GM19025 (cell line): Measurements from ENCODE around the gene ZNF423.

Experiments
- ATAC-seq: cut with Tn5 transposase; IDR thresholded peaks from one replicate; pipeline ENCODE4 v1.9.1; 2021; ENCODE audit warnings: mild to moderate bottlenecking, low read depth, moderate library complexity; ENCODE audit not compliant: unreplicated experiment

Gene ZNF423

DNA sequence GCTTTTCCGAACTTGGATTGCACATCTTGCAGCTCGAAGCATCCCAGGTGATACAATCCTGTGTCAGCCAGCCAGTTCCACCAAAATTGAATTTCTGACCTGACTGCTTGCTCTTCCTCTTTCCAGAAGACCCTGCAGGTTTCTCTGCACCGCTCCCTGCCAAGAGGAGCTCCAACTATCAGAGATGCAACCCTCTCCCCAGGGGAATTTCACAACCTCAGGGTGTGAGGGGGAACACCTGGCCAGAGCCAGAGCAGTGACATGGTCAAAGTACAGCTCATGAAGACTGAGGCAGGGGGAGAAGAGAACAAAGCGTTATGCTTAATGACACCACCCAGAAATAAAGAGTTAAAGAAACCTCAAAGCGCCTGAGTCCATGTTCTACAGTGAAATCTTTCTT lies 25.0 kb downstream of the ZNF423 start:
- ATAC-seq: no peak

- ATAC-seq: no peak
Observed at GRCh38 chr16:49828533-49829267, 27.2 kb downstream of the ZNF423 start.

- ATAC-seq: no peak
Observed at GRCh38 chr16:49827805-49828438, 28.0 kb downstream of the ZNF423 start.

DNA sequence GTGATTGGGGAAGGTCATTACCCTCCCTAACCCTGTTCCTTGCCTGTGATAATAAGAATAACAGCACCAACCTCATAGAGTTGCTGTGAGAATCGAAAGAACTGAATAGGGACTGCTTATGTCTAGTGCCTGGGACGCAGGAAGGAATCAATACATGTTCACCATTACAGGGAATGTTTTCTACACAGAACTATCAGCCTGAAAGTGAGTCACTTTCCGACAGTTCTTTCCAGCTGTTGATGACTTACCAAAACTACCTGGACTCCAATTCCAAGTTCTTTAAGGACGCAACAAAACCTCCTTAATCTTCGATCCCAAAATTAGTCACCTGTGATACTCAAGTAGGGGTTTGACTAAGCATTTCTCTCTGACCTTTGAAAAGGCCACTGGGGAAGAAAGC lies 29.4 kb downstream of the ZNF423 start:
- ATAC-seq: no peak

- no peak for ATAC-seq
Observed at GRCh38 chr16:49825041-49825440, 30.9 kb downstream of the ZNF423 start.

DNA sequence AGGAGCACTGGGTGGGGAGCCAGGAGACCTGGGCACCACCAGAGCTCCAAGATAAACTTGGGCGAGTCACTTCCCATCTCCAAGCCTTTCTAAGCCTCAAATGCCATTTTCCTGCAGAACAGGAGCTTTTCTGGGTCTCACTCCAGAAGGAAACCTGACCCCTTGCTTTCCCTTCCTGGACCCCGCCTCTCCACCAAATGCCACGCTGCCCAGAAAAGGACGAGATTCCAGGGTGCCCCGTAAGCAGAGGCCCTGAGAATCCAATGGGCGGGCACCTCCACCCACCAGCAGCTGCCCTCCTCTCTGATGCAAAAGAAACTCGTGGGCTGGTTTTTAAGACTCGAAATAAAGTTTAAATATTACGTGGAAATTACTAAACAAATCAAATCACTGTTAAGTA lies 31.3 kb downstream of the ZNF423 start:
- no peak for ATAC-seq

DNA sequence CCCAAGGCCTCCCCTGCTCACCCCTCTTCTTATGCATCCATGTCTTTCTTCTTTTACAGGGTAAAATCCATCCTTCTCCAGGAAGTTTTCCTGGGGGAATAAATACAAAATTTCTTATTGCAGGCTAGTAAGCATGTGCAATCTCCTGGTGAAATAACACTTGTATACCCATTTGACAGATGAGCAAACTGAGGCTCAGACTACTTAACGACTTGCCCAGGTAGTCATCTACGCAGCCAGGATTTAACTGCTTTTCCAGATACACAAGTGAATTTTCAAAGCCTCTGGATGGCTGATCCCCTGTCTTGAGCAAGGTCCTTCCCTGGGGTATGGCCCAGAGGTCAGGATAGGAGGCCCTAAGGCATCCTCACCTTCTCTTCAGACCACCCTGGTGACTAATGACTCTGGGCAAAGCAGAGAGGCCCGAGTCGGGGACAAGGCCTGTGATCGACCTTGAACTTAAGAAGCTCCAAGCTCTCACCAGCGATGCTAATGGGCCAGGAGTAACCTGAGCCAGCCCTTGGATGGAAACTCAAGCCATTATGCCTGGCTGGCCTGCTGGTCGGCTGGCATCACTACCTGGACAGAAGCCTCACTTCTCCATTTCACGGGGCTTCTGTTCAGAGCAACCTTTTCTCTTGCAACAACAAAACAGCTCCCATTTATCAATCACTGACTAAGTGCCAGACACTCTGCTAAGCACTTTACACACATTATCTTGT lies 33.1 kb downstream of the ZNF423 start:
- no peak for ATAC-seq

- no peak for ATAC-seq
Observed at GRCh38 chr16:49821614-49822282, 34.2 kb downstream of the ZNF423 start.

- no peak for ATAC-seq
Observed at GRCh38 chr16:49821156-49821555, 34.8 kb downstream of the ZNF423 start.

DNA sequence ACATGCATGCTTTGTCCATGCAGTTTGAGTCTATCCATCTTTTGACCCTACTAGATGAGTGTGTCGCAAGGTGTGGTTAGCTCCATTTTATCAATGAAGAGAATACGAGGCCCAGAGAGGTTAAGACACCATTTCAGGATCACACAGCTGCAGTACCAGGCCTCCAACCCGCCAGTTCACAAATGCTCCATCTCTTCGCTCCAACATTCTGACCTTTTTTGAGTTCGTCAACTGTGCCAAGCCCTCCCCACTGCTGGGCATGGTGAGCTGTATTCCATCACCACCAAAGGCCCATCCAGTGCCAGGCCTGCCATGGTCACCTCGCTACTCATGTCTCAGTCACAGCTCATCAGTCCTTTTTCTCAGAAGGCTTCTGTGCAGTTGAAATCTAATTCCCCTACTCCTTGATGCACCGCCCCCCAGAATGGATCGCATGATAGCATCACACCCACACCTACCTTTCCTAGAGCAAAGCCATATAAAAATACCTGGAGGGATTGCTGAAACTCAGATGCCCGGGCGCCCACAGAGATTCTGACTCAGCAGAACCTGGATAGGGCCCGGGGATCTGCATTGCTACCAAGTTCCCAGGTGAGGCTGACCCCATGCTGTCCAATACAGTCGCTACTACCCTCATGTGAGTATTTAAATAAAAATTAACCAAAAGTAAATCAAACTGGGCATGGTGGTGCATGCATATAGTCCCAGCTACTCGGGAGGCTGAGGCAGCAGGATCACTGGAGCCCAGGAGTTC lies 38.0 kb downstream of the ZNF423 start:
- ATAC-seq: no peak

DNA sequence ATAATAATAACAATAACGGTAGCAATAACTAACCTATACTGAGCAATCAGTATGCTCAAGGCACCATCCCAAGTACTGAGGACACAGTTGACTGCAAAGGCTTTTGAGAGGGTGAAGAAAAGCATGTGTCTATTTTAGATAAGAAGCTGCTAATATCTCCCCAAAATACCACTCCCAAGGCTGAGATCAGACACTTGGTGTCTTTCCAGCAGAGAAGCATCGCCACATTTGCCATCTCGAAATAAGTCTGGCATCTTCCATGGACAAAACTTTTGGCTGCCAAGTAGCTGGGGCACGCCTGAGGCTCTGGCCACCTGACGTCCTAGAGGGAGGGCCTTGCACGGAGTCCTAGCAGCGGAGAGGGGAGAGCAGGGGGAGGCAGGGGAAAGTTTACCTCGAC lies 39.0 kb downstream of the ZNF423 start:
- ATAC-seq: no peak

GRCh38 chr16:49811644-49812334 lies 44.1 kb downstream of the ZNF423 start:
- ATAC-seq: no peak

- no peak for ATAC-seq
Observed at GRCh38 chr16:49810831-49811230, 45.1 kb downstream of the ZNF423 start.

DNA sequence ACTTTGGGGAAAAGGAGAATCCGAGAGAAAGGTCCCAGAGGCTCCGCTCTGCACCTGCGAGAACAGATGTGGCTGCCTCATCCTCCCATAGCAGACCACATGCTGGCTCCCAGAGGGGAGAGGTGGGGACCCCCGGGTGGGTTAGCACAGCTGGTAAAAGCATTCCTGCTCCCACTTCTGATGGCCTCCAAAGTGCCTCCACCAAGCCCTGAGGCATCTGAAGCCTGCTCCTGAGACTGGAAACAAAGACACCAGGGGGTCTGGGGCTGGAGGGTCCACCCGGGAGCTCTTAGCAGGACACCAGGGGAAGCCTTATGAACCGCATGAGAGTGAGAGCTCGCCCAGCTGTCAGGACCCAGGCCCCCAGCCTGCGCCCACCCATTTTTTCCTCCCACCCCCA lies 46.4 kb downstream of the ZNF423 start:
- no peak for ATAC-seq

GRCh38 chr16:49809062-49809461 lies 46.9 kb downstream of the ZNF423 start:
- ATAC-seq: no peak

DNA sequence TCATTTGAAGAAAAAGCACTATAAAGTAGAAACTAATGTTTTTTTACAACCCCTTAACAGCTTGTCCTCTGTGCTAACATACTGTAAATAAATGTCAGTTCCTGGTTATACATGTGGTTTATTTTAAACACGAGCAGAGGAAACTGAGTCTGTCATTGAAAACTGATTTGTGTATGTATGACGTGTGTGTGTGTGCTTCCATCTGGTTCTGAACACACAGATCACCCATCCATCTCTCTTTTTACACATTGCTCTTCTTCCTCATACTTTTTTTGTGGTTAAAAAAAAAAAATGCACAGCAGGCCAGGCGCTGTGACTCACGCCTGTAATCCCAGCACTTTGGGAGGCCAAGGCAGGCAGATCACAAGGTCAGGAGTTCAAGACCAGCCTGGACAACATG lies 49.5 kb downstream of the ZNF423 start:
- ATAC-seq: no peak

GRCh38 chr16:49801290-49801689 lies 54.6 kb downstream of the ZNF423 start:
- ATAC-seq: no peak

DNA sequence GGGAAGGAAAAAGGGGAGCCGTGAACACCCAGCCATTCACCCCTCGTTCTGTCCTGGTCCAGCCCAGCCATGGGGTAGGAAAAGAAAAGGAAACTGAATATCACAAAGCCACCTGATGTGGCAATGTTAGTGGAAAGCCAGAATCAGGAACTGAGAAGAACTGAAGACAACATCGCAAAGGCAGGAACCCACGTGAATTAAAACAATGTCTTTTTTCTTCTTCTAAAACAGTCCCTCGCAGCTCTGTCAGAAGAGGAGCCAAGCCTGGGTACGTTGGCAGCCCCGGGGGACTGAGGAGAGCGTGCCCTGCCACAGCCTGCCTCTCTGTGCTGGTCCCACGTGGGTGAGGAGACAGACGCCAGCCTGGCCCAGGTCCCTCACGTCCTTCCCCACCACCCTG lies 55.0 kb downstream of the ZNF423 start:
- ATAC-seq: peak; percentile 56

DNA sequence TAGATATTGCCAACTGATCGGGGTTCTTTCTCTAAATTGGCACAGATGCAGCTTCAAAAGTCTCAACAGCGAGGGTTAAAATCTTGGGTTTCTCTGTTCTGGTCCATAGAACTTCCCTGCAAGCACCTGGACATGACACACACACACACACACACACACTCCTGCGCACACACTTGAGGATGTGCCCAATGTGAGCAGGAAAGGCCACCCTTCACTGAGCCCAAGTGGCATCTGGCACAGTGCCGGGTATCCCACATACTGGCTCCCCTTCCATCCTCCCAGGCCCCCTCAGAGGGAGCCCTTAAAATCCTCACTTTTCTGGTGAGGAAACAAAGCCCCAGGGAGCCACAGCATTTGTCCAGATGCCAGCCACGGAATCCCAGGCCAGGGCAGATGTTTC lies 55.5 kb downstream of the ZNF423 start:
- no peak for ATAC-seq

- no peak for ATAC-seq
Observed at GRCh38 chr16:49799172-49799571, 56.7 kb downstream of the ZNF423 start.
